Caco-2 (cell line): ENCODE results near the gene ATE1. TPM values are rescaled to one million over a fixed set of nuclear protein-coding genes. Genes with fewer than 3 reads are reported as not detected.
A peak's percentile ranks its signal among the peaks of the same experiment; 100 is the strongest.

ENCODE experiments used
- BruUV-seq: library from RNA; stranded (reverse); fragments of 400-500 nt; replicated peaks from 2 replicates; lab custom pipeline; 2021; lab: Mats Ljungman, UMichigan
- CTCF ChIA-PET: fragments of 300-600 bp; sonication (Branson Sonifier 250); formaldehyde crosslinking; loops from one replicate; lab custom pipeline; 2022; ENCODE audit warnings: antibody characterized with exemption; lab: Charles Lee
- POLR2A ChIA-PET: fragments of 300-600 bp; sonication (Branson Sonifier 250); formaldehyde crosslinking; loops from one replicate; lab custom pipeline; 2022; ENCODE audit warnings: antibody characterized with exemption; lab: Charles Lee
- DNase-seq, 2 experiments: peaks; one replicate each; pipeline versions ENCODE4 v3.0.0 to v3.0.0-alpha.2; 2020 to 2022
- H3K27me3 ChIP-seq: replicated peaks from 2 replicates; pipeline ENCODE4 v1.6.0; 2011; ENCODE audit warnings: low read length; ENCODE audit not compliant: control insufficient read depth, insufficient read depth
- H3K36me3 ChIP-seq: 2 replicates; pipeline ENCODE4 v1.5.1; 2011; ENCODE audit warnings: low read length; ENCODE audit not compliant: control insufficient read depth, insufficient read depth
- H3K4me1 ChIP-seq: fragments of 250-450 bp; sonication (Bioruptor Pico); 2 replicates; pipeline ENCODE4 v1.5.1; 2020; ENCODE audit warnings: mild to moderate bottlenecking
- H3K4me3 ChIP-seq: 2 replicates; pipeline ENCODE4 v1.5.1; 2011; ENCODE audit warnings: low read depth, mild to moderate bottlenecking, control low read depth, low read length
- H3K9me3 ChIP-seq: fragments of 250-450 bp; sonication (Bioruptor Pico); 2 replicates; pipeline ENCODE4 v1.5.1; 2020; ENCODE audit warnings: mild to moderate bottlenecking, moderate library complexity
- H3K27ac Mint-ChIP-seq: one replicate; pipeline ENCODE4 v1.8.0; 2022; ENCODE audit warnings: mixed read lengths; ENCODE audit not compliant: unreplicated experiment
- H3K27me3 Mint-ChIP-seq: one replicate; pipeline ENCODE4 v1.8.0; 2022; ENCODE audit warnings: mixed read lengths; ENCODE audit not compliant: insufficient read depth, unreplicated experiment
- H3K36me3 Mint-ChIP-seq: one replicate; pipeline ENCODE4 v1.8.0; 2022; ENCODE audit warnings: mild to moderate bottlenecking, mixed read lengths; ENCODE audit not compliant: insufficient read depth, unreplicated experiment
- H3K4me1 Mint-ChIP-seq: one replicate; pipeline ENCODE4 v1.8.0; 2022; ENCODE audit warnings: low read depth, mixed read lengths; ENCODE audit not compliant: unreplicated experiment
- H3K4me3 Mint-ChIP-seq: one replicate; pipeline ENCODE4 v1.8.0; 2022; ENCODE audit warnings: mild to moderate bottlenecking, moderate library complexity, mixed read lengths; ENCODE audit not compliant: unreplicated experiment
- H3K9me3 Mint-ChIP-seq: one replicate; pipeline ENCODE4 v1.8.0; 2022; ENCODE audit warnings: mixed read lengths; ENCODE audit not compliant: unreplicated experiment
- CTCF ChIP-seq, 2 experiments: fragments of 200-600 bp in 1 of 2; IDR thresholded peaks; 1 replicate in 1 of 2; 2 replicates in 1 of 2; pipeline versions ENCODE4 v1.5.1 to v1.8.0; 2011 to 2022; ENCODE audit warnings: antibody characterized with exemption in 1 of 2, control low read depth in 1 of 2, inconsistent platforms in 1 of 2, low read depth in 1 of 2, low read length in 1 of 2, mild to moderate bottlenecking in 1 of 2, moderate library complexity in 1 of 2; ENCODE audit not compliant: insufficient read depth in 1 of 2, severe bottlenecking in 1 of 2, unreplicated experiment in 1 of 2
- intact Hi-C: fragments of 100-400 bp; cut with micrococcal nuclease; formaldehyde crosslinking; loops from one replicate; pipeline ENCODE4 v1.10.0; 2022; ENCODE audit not compliant: unreplicated experiment
- total RNA-seq: library from RNA; stranded (reverse); gene quantifications from 2 replicates; pipeline ENCODE4 v1.2.3, GENCODE V29; 2022

Gene ATE1
- total RNA-seq, 1 experiment from 2014 or later: 75.2 TPM

GRCh38 chr10:121774404-121774803 lies 153.4 kb downstream of the ATE1 start:
- H3K4me3 Mint-ChIP-seq: peak overlapping the region; percentile 59
- H3K4me1 Mint-ChIP-seq: peaks cover 17% of the 10 kb centered on the region
- peaks cover 7% of the 10 kb centered on the region for H3K9me3 ChIP-seq
- CTCF ChIA-PET: no interaction called here
- no peaks in the 10 kb centered on the region for H3K36me3 ChIP-seq
- H3K27me3 Mint-ChIP-seq: no peaks in the 10 kb centered on the region
- no peak overlapping the region for H3K4me3 ChIP-seq
- no peaks in the 10 kb centered on the region for H3K27me3 ChIP-seq
- peaks cover 66% of the 10 kb centered on the region for H3K4me1 ChIP-seq
- TF ChIP-seq CTCF (IDR thresholded peaks at IDR 0.05; ENCODE audit: insufficient read depth in 1 of 2, low read depth in 1 of 2, low read length in 1 of 2, severe bottlenecking in 1 of 2, unreplicated experiment in 1 of 2): no peak
- H3K9me3 Mint-ChIP-seq: peaks cover 11% of the 10 kb centered on the region
- H3K27ac Mint-ChIP-seq: peak overlapping the region; percentile 90
- peak in 1 of 2 experiments; percentile 40 for DNase-seq
- intact Hi-C loops: loop anchor here (1.0 to 5.0 kb wide), 2 partner anchors 59 to 587 kb away; no protein-coding TSS in a partner anchor
- POLR2A ChIA-PET: no interaction called here
- peaks cover 24% of the 10 kb centered on the region for H3K36me3 Mint-ChIP-seq
- no TSS peak for BruUV-seq

GRCh38 chr10:121772884-121773283 lies 154.9 kb downstream of the ATE1 start:
- no TSS peak for BruUV-seq
- peaks cover 21% of the 10 kb centered on the region for H3K9me3 ChIP-seq
- CTCF ChIA-PET: interaction anchor here (0.6 to 1.1 kb wide), 4 partner anchors 61 to 448 kb away, joined by 3 to 6 read pairs (median 3); no protein-coding TSS in a partner anchor
- Mint-ChIP-seq H3K27ac (peak overlapping the region; percentile 67), H3K27me3 (no peaks in the 10 kb centered on the region), H3K36me3 (peaks cover 32% of the 10 kb centered on the region), H3K4me3 (peak overlapping the region; percentile 40), H3K9me3 (peaks cover 16% of the 10 kb centered on the region), H3K4me1 (peaks cover 17% of the 10 kb centered on the region)
- no peaks in the 10 kb centered on the region for H3K36me3 ChIP-seq
- peak; percentile 48 to 84 for DNase-seq
- no peaks in the 10 kb centered on the region for H3K27me3 ChIP-seq
- no peak overlapping the region for H3K4me3 ChIP-seq
- POLR2A ChIA-PET: interaction anchor here (0.5 to 1.8 kb wide), 5 partner anchors 22 to 340 kb away, joined by 3 to 4 read pairs (median 3); no protein-coding TSS in a partner anchor
- TF ChIP-seq CTCF (IDR thresholded peaks at IDR 0.05; ENCODE audit: insufficient read depth in 1 of 2, low read depth in 1 of 2, low read length in 1 of 2, severe bottlenecking in 1 of 2, unreplicated experiment in 1 of 2): no peak
- intact Hi-C loops: loop anchor here (1.0 to 5.0 kb wide), 3 partner anchors 163 to 794 kb away; no protein-coding TSS in a partner anchor
- H3K4me1 ChIP-seq: peaks cover 67% of the 10 kb centered on the region

GRCh38 chr10:121772406-121772805 lies 155.4 kb downstream of the ATE1 start:
- Mint-ChIP-seq H3K27ac (peak overlapping the region; percentile 67), H3K4me3 (peak overlapping the region; percentile 40), H3K9me3 (peaks cover 21% of the 10 kb centered on the region), H3K36me3 (peaks cover 37% of the 10 kb centered on the region), H3K4me1 (peaks cover 17% of the 10 kb centered on the region), H3K27me3 (no peaks in the 10 kb centered on the region)
- POLR2A ChIA-PET: interaction anchor here (0.5 to 1.8 kb wide), 4 partner anchors 22 to 340 kb away, joined by 3 to 4 read pairs (median 4); no protein-coding TSS in a partner anchor
- TSS peak; percentile 84 for BruUV-seq
- peak; percentile 47 to 58 for DNase-seq
- CTCF ChIA-PET: interaction anchor here (1.0 to 1.1 kb wide), 3 partner anchors 61 to 162 kb away, joined by 3 to 6 read pairs (median 3); no protein-coding TSS in a partner anchor
- H3K9me3 ChIP-seq: peaks cover 24% of the 10 kb centered on the region
- H3K36me3 ChIP-seq: no peaks in the 10 kb centered on the region
- H3K4me1 ChIP-seq: peaks cover 67% of the 10 kb centered on the region
- no peak for TF ChIP-seq CTCF (IDR thresholded peaks at IDR 0.05; ENCODE audit: insufficient read depth in 1 of 2, low read depth in 1 of 2, low read length in 1 of 2, severe bottlenecking in 1 of 2, unreplicated experiment in 1 of 2)
- intact Hi-C loops: loop anchor here (1.0 to 5.0 kb wide), 3 partner anchors 162 to 794 kb away; no protein-coding TSS in a partner anchor
- H3K4me3 ChIP-seq: no peak overlapping the region
- no peaks in the 10 kb centered on the region for H3K27me3 ChIP-seq
